Heart right ventricle (tissue), 16 donors: ENCODE measurements around the gene GRIN2C. TPM values are rescaled to one million over a fixed set of nuclear protein-coding genes. Genes with fewer than 3 reads are reported as not detected.

Experiments used
- ATAC-seq, 8 donors: fragments of 200-7000 bp; cut with Tn5 transposase; one replicate each; pipeline ENCODE4 v1.9.1; 2020; ENCODE audit warnings: mild to moderate bottlenecking in 8 of 8, moderate library complexity in 8 of 8, moderate number of reproducible peaks in 1 of 8
- DNase-seq, 2 donors: peaks; one replicate each; pipeline ENCODE4 v3.0.0-alpha.2; 2020
- H3K27ac ChIP-seq, 10 donors: fragments of 200-600 bp; sonication (generic) in 2 of 10; one replicate each; pipeline versions ENCODE4 v1.5.0 to v1.8.0; 2020 to 2022; ENCODE audit warnings: mild to moderate bottlenecking in 3 of 10
- H3K27me3 ChIP-seq, 7 donors: fragments of 200-600 bp; one replicate each; pipeline ENCODE4 v1.8.0; 2021 to 2022; ENCODE audit warnings: mild to moderate bottlenecking in 2 of 7
- H3K36me3 ChIP-seq, 9 donors: fragments of 200-600 bp; sonication (generic) in 1 of 9; one replicate each; pipeline versions ENCODE4 v1.5.0 to v1.8.0; 2020 to 2022; ENCODE audit warnings: mild to moderate bottlenecking in 2 of 9
- H3K4me1 ChIP-seq, 9 donors: fragments of 200-600 bp; sonication (generic) in 1 of 9; one replicate each; pipeline versions ENCODE4 v1.5.0 to v1.8.0; 2020 to 2022; ENCODE audit warnings: mild to moderate bottlenecking in 4 of 9
- H3K4me3 ChIP-seq, 10 donors: fragments of 200-600 bp; sonication (generic) in 2 of 10; one replicate each; pipeline versions ENCODE4 v1.5.0 to v1.8.0; 2020 to 2022; ENCODE audit warnings: mild to moderate bottlenecking in 7 of 10, moderate library complexity in 2 of 10
- H3K9me3 ChIP-seq, 11 donors: fragments of 200-600 bp in 10 of 11; sonication (generic) in 2 of 11; one replicate each; pipeline versions ENCODE4 v1.5.0 to v1.8.0; 2013 to 2022; ENCODE audit warnings: mild to moderate bottlenecking in 2 of 11, control low read depth in 1 of 11, moderate library complexity in 1 of 11
- WGBS, 2 donors: extraction: QIAGEN DNeasy Blood & Tissue Kit; methylation state at CpG; one replicate each; pipeline ENCODE4 v1.1.7; 2013; ENCODE audit warnings: inconsistent platforms in 1 of 2; 5-methylcytosine and 5-hydroxymethylcytosine counted together
- intact Hi-C, 10 donors: fragments of 100-400 bp; cut with DNase I; formaldehyde crosslinking; loops; one replicate each; pipeline versions ENCODE4 v1.11.1 to v1.14.2; 2022
- polyA plus RNA-seq, 2 donors: library from polyadenylated mRNA; stranded (reverse); fragments of 200-250 nt; gene quantifications; one replicate each; pipeline ENCODE4 v1.2.3, GENCODE V29; 2013
- total RNA-seq, 10 donors: library from RNA; stranded (reverse); fragmentation: NEBNext Ultra II Directional in 3 of 10; extraction: Animal tissue kit (Norgen Biotek cat#: 25700) in 3 of 10; gene quantifications; one replicate each; pipeline versions ENCODE4 v1.2.1 to v1.2.4, GENCODE V29; 2021 to 2023
- TF ChIP-seq, protein P1 (sequence below), 9 donors: fragments of 200-600 bp; sonication (generic) in 2 of 9; IDR thresholded peaks; one replicate each; pipeline versions ENCODE4 v1.5.0 to v1.8.0; 2021 to 2022; ENCODE audit warnings: antibody characterized with exemption in 9 of 9, mild to moderate bottlenecking in 5 of 9, moderate library complexity in 1 of 9
- donor health status: Arrhythmogenic right ventricular cardiomyopathy.
- donor health status: ischemic (EF 13 %, LVEDD 7.1; RV severe dilation, severe dysfunction).
- donor health status: healthy with polysubstance abuse.
- donor health status: DM: no; HTN: yes; CAD: no.
- donor health status: DM: no; HTN: no; CAD: no.
- donor health status: ischemic (EF 25% LVEDD 6.9; RV normal size, moderate dysfunction).
- donor health status: ischemic (EF 25% LVEDD 5.7; RV mildly dilated, moderate dysfunction).
- donor health status: healthy.
- donor health status: DM: yes; HTN: yes; CAD: no.
- donor health status: Ischemic cardiomyopathy.
- donor health status: ischemic (EF 35%, LVEDD 5.7; RV mildly dilated, moderate dysfunction).
- donor health status: nonischemic (EF 11% LVEDD 7.7; RV severe dilation, severe dysfunction).
- donor health status: DM: yes; HTN: yes; CAD: no.
- donor health status: PGD.
- donor health status: ischemic (EF 29% LVEDD 5.4; RV normal size, mild dysfunction).
- donor health status: nonischemic (EF 23%, LVEDD 6.1; RV moderate dilation, normal function).

GRIN2C gene
- total and polyA plus RNA-seq, 12 donors, result 0.13 to 0.66 (median 0.31) TPM

DNA sequence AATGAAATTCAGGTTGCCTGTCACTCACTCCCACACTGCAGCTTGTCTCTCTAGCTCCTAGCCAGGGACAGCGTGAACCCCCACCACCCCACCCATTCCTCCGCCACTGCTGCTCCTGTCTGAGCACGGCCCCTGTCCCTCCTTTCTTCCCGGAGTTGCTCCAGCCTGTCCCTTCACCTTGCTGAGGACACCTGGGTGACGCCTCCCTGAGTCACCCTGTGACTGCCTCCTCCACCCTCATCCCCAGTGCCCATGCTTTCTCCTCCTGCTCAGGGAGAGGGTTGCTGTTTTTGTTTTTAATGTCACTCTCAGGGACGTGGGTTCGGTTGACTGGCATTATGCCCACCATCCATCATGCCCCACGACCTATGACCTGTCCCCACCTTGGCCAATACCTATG is 57.8 kb downstream of the GRIN2C start:
- DNase-seq (no peak), ATAC-seq (no peak)
- WGBS, 2 donors, result 91% methylated on average over 8 of the region's 8 CpGs
- Histone ChIP-seq H3K36me3 (peaks cover 0 to 72% (median 15%) of the 10 kb centered on the region in 9 donors), H3K27ac (no peak overlapping the region), H3K9me3 (no peaks in the 10 kb centered on the region), H3K4me3 (no peak overlapping the region), H3K27me3 (no peaks in the 10 kb centered on the region), H3K4me1 (peaks cover 0 to 8% (median 0%) of the 10 kb centered on the region in 9 donors)
- intact Hi-C loops, result no loop called here
- TF ChIP-seq, protein P1, sequence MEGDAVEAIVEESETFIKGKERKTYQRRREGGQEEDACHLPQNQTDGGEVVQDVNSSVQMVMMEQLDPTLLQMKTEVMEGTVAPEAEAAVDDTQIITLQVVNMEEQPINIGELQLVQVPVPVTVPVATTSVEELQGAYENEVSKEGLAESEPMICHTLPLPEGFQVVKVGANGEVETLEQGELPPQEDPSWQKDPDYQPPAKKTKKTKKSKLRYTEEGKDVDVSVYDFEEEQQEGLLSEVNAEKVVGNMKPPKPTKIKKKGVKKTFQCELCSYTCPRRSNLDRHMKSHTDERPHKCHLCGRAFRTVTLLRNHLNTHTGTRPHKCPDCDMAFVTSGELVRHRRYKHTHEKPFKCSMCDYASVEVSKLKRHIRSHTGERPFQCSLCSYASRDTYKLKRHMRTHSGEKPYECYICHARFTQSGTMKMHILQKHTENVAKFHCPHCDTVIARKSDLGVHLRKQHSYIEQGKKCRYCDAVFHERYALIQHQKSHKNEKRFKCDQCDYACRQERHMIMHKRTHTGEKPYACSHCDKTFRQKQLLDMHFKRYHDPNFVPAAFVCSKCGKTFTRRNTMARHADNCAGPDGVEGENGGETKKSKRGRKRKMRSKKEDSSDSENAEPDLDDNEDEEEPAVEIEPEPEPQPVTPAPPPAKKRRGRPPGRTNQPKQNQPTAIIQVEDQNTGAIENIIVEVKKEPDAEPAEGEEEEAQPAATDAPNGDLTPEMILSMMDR (IDR thresholded peaks at IDR 0.05), result no peak

DNA sequence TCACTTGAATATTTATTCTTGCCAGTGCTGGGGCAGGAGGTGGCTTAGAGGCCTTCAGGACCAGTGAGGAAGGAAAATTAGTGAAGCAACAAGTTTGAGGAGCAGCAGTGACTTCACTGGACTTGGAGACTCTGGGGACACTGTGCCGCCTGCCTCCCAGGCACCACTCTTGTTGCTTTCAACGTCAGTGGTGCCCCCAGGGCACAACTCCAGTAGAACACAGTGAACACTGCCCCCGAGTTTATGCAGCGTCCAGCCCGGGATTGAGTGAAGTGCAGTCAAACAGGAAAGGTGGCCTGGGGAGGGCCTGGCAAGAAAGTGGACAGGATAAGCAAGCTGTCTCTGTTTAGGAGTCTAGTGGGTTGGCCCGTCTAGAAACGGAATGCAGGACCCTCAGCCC is 59.2 kb downstream of the GRIN2C start:
- DNase-seq (no peak), ATAC-seq (no peak)
- Histone ChIP-seq H3K9me3 (no peaks in the 10 kb centered on the region), H3K27ac (no peak overlapping the region), H3K4me3 (no peak overlapping the region), H3K36me3 (peaks cover 0 to 85% (median 16%) of the 10 kb centered on the region in 9 donors), H3K27me3 (no peaks in the 10 kb centered on the region), H3K4me1 (peaks cover 0 to 9% (median 0%) of the 10 kb centered on the region in 9 donors)
- intact Hi-C loops, result no loop called here
- 87 to 88% methylated on average over 7 of the region's 7 CpGs for WGBS, 2 donors
- TF ChIP-seq, protein P1 (IDR thresholded peaks at IDR 0.05), result no peak

DNA sequence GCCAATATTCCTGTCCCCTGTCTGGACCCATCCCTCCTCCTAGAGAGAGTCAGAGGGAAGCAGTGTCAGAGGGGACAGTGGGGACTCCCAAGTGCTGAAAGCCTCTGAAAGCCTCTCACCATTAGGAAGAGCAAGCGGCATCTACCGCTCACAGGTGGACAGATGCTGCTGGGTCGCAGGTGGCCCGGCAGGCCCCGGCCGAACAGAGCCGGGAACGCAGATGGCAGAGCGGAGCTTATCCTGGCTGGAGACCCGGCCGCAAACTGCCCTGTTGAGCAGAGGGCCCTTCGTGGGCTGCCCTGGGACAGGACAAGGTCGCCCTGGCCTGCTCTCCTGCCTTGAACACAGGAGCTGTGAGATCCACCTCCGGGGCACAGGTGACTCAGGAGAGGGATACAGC is 60.6 kb downstream of the GRIN2C start:
- ATAC-seq, result no peak
- H3K9me3 ChIP-seq, result no peaks in the 10 kb centered on the region
- H3K27me3 ChIP-seq, result no peaks in the 10 kb centered on the region
- TF ChIP-seq, protein P1 (IDR thresholded peaks at IDR 0.05), result no peak
- 97 to 99% methylated on average over 14 of the region's 14 CpGs for WGBS, 2 donors
- peaks cover 0 to 9% (median 0%) of the 10 kb centered on the region in 9 donors for H3K4me1 ChIP-seq
- no peak overlapping the region for H3K27ac ChIP-seq
- no peak overlapping the region for H3K4me3 ChIP-seq
- peaks cover 0 to 88% (median 23%) of the 10 kb centered on the region in 9 donors for H3K36me3 ChIP-seq
- no peak for DNase-seq
- intact Hi-C loops, result no loop called here

DNA sequence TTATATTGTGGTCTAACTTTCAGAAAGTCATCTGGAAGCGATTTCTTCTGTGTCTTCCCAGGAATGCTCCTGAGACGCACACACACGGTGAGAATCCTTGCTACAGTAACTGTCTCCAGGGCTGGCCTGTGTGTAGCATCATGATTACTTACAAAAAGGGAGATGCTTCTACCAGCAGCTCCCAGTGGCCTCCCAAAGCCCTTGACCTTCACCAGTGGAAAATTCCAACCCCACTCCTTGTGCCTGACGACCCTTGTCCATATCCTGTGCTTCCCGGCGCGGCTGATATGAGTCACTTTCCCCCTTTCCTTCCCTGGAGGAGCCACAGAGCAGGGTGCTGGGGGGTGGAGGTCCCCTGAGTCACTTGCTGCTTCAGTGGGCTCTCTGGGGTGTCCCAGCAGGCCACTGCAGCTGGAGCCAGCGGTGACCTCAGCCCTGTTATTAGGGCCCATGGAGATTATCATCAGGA is 61.4 kb downstream of the GRIN2C start:
- peaks cover 0 to 89% (median 30%) of the 10 kb centered on the region in 9 donors for H3K36me3 ChIP-seq

More for the DNA sequence above, 61.4 kb downstream of the GRIN2C start:
- H3K4me1 ChIP-seq, result peaks cover 0 to 9% (median 0%) of the 10 kb centered on the region in 9 donors
- TF ChIP-seq, protein P1 (IDR thresholded peaks at IDR 0.05), result no peak
- WGBS, 2 donors, result 72 to 73% methylated on average over 8 of the region's 8 CpGs
- no peak for ATAC-seq
- H3K4me3 ChIP-seq, result no peak overlapping the region
- H3K27ac ChIP-seq, result no peak overlapping the region
- no peak for DNase-seq
- H3K9me3 ChIP-seq, result no peaks in the 10 kb centered on the region
- H3K27me3 ChIP-seq, result no peaks in the 10 kb centered on the region
- intact Hi-C loops, result no loop called here
